Natural killer cell (primary cell): Measurements from ENCODE around the gene EHD4. TPM values are rescaled to one million over a fixed set of nuclear protein-coding genes. Genes with fewer than 3 reads are reported as not detected.
A peak's percentile ranks its signal among the peaks of the same experiment; 100 is the strongest.

Source experiments
- ATAC-seq, 3 donors: fragments of 150-1000 bp in 2 of 3; fragments of 200-7000 bp in 1 of 3; cut with Tn5 transposase; 1 replicate in 1 of 3; 2 replicates in 2 of 3; pipeline ENCODE4 v1.10.0; 2021; ENCODE audit warnings: mild to moderate bottlenecking in 2 of 3, moderate library complexity in 2 of 3
- DNase-seq, 2 donors: peaks; one replicate each; pipeline versions ENCODE4 v3.0.0 to v3.0.0-alpha.2; 2013 to 2021; ENCODE audit warnings: mixed read lengths in 1 of 2
- H3K27ac ChIP-seq: one replicate; pipeline ENCODE4 v1.5.1; 2013; ENCODE audit warnings: mild to moderate bottlenecking, low read length
- H3K27me3 ChIP-seq: one replicate; pipeline ENCODE4 v1.6.1; 2013; ENCODE audit warnings: low read length; ENCODE audit not compliant: control insufficient read depth, insufficient read depth
- H3K36me3 ChIP-seq: one replicate; pipeline ENCODE4 v1.6.1; 2013; ENCODE audit warnings: low read length; ENCODE audit not compliant: control insufficient read depth, insufficient read depth
- H3K4me1 ChIP-seq: one replicate; pipeline ENCODE4 v1.6.1; 2013; ENCODE audit warnings: low read length; ENCODE audit not compliant: control insufficient read depth, insufficient read depth
- H3K4me3 ChIP-seq: one replicate; pipeline ENCODE4 v1.5.1; 2013; ENCODE audit warnings: low read length
- H3K9me3 ChIP-seq: one replicate; pipeline ENCODE4 v1.6.1; 2013; ENCODE audit warnings: low read length; ENCODE audit not compliant: control insufficient read depth, insufficient read depth
- H3K27ac Mint-ChIP-seq, 2 donors: one replicate each; pipeline ENCODE4 v1.8.0; 2022; ENCODE audit warnings: mild to moderate bottlenecking in 2 of 2, mixed read lengths in 2 of 2, moderate library complexity in 1 of 2
- H3K27me3 Mint-ChIP-seq, 2 donors: one replicate each; pipeline ENCODE4 v1.8.0; 2022; ENCODE audit warnings: low read depth in 2 of 2, mixed read lengths in 2 of 2
- H3K36me3 Mint-ChIP-seq: one replicate; pipeline ENCODE4 v1.8.0; 2022; ENCODE audit warnings: mixed read lengths
- H3K4me1 Mint-ChIP-seq, 2 donors: one replicate each; pipeline ENCODE4 v1.8.0; 2022; ENCODE audit warnings: mixed read lengths in 2 of 2
- H3K4me3 Mint-ChIP-seq: one replicate; pipeline ENCODE4 v1.8.0; 2022; ENCODE audit warnings: mild to moderate bottlenecking, moderate library complexity, mixed read lengths
- H3K9me3 Mint-ChIP-seq, 2 donors: one replicate each; pipeline ENCODE4 v1.8.0; 2022; ENCODE audit warnings: mixed read lengths in 2 of 2
- CTCF ChIP-seq: fragments of 200-600 bp; IDR thresholded peaks from one replicate; pipeline ENCODE4 v1.8.0; 2022; ENCODE audit warnings: antibody characterized with exemption
- WGBS: methylation state at CpG from one replicate; pipeline ENCODE4 v1.1.7; 2013; ENCODE audit warnings: missing lambda C conversion rate; ENCODE audit not compliant: insufficient coverage; 5-methylcytosine and 5-hydroxymethylcytosine counted together
- intact Hi-C: fragments of 100-400 bp; cut with micrococcal nuclease; formaldehyde crosslinking; loops from one replicate; pipeline ENCODE4 v1.14.2; 2022
- total RNA-seq, 4 donors: library from RNA; stranded (reverse); fragments of 120-200 nt in 1 of 4; gene quantifications; one replicate each; pipeline versions ENCODE4 v1.2.3 to v1.2.4, GENCODE V29; 2013 to 2022

EHD4 gene
- total RNA-seq, 3 donors from 2014 or later (not counting 1 experiment from before 2014, with no cell fraction given) = 28.4 to 34.6 (median 31.7) TPM

GRCh38 chr15:41954036-41954435 lies 18.3 kb downstream of the EHD4 start:
- no peak overlapping the region for H3K27ac Mint-ChIP-seq
- H3K36me3 Mint-ChIP-seq = no peaks in the 10 kb centered on the region
- TF ChIP-seq CTCF = no peak
- Histone ChIP-seq H3K4me1 (no peaks in the 10 kb centered on the region), H3K9me3 (no peaks in the 10 kb centered on the region), H3K27ac (no peak overlapping the region), H3K36me3 (peaks cover 14% of the 10 kb centered on the region), H3K4me3 (no peak overlapping the region), H3K27me3 (no peaks in the 10 kb centered on the region)
- no peak overlapping the region for H3K4me3 Mint-ChIP-seq
- H3K4me1 Mint-ChIP-seq = peaks cover 0 to 4% of the 10 kb centered on the region in 2 donors
- intact Hi-C loops = no loop called here
- DNase-seq (no peak), ATAC-seq (no peak)
- H3K27me3 Mint-ChIP-seq = no peaks in the 10 kb centered on the region
- WGBS = 92% methylated on average over 6 of the region's 6 CpGs
- no peaks in the 10 kb centered on the region for H3K9me3 Mint-ChIP-seq

DNA sequence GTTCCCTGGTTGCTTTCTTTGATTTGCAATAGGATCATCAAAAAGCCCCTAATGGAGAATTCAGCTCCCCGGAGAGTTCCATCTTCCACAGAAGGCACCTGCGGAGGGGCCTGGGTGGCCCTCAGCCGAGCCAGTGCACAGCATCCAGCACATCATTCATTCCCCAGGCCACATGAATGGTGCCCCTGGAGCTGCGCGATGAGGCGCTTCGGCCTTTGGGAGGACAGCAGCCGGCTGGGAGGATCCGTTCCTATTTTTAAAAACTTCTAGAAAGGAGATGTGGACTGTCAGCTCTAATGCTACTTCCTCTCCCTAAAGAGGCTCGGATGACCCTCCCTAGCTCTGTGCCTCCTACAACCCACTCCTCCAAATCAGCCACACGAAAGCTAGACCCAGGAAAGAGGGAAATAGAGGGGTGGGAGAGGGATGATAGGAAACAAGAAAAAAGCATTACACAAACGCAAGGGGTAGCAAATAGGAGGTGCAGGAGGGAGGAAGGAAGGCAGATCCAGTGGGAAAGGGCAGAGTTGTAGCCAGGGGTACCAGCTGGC lies 20.3 kb downstream of the EHD4 start:
- Mint-ChIP-seq H3K27ac (peak overlapping the region in 1 of 2 donors; percentile 14), H3K4me3 (no peak overlapping the region), H3K4me1 (no peaks in the 10 kb centered on the region), H3K9me3 (no peaks in the 10 kb centered on the region), H3K27me3 (no peaks in the 10 kb centered on the region), H3K36me3 (no peaks in the 10 kb centered on the region)
- ATAC-seq (no peak), DNase-seq (no peak)
- H3K27me3 ChIP-seq = no peaks in the 10 kb centered on the region
- H3K27ac ChIP-seq = no peak overlapping the region
- H3K4me1 ChIP-seq = no peaks in the 10 kb centered on the region
- H3K4me3 ChIP-seq = no peak overlapping the region
- intact Hi-C loops = no loop called here
- no peak for TF ChIP-seq CTCF
- WGBS = 97% methylated on average over 11 of the region's 12 CpGs
- peaks cover 14% of the 10 kb centered on the region for H3K36me3 ChIP-seq
- no peaks in the 10 kb centered on the region for H3K9me3 ChIP-seq

DNA sequence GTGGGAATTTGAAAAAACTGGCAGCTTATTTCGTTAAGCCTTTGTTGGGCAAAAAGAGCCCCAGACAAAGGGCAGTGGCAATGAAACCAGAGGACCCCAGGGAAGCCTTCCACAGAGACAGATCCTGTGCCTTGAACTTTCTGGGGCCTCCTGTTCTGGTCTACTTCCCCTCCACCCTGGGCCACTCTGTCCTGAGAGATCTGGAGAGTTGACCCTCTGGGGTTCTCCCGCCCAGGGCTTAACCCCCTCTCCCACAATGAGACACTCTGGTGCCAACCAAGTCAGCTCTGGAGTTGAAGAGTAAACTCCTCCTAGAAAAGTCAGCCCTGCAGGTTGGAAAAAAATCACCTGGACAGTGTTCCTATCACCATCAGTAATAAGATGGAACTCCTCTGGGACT lies 20.8 kb downstream of the EHD4 start:
- no peak for ATAC-seq
- Mint-ChIP-seq H3K36me3 (no peaks in the 10 kb centered on the region), H3K27ac (no peak overlapping the region), H3K9me3 (no peaks in the 10 kb centered on the region), H3K4me1 (no peaks in the 10 kb centered on the region), H3K4me3 (no peak overlapping the region), H3K27me3 (no peaks in the 10 kb centered on the region)
- Histone ChIP-seq H3K27me3 (no peaks in the 10 kb centered on the region), H3K4me1 (no peaks in the 10 kb centered on the region), H3K36me3 (peaks cover 14% of the 10 kb centered on the region), H3K27ac (no peak overlapping the region), H3K4me3 (no peak overlapping the region), H3K9me3 (no peaks in the 10 kb centered on the region)
- TF ChIP-seq CTCF = no peak
- no peak for DNase-seq
- WGBS = 83% methylated on average over 2 of the region's 2 CpGs
- intact Hi-C loops = no loop called here

- WGBS = 89% methylated on average over 5 of the region's 5 CpGs
Observed at GRCh38 chr15:41950489-41950888, 21.9 kb downstream of the EHD4 start.

More at GRCh38 chr15:41950489-41950888, 21.9 kb downstream of the EHD4 start:
- Histone ChIP-seq H3K27me3 (no peaks in the 10 kb centered on the region), H3K36me3 (peaks cover 14% of the 10 kb centered on the region), H3K4me1 (no peaks in the 10 kb centered on the region), H3K9me3 (no peaks in the 10 kb centered on the region), H3K4me3 (no peak overlapping the region), H3K27ac (no peak overlapping the region)
- TF ChIP-seq CTCF = no peak
- DNase-seq = no peak
- no peak overlapping the region for H3K4me3 Mint-ChIP-seq
- H3K9me3 Mint-ChIP-seq = no peaks in the 10 kb centered on the region
- intact Hi-C loops = no loop called here
- H3K36me3 Mint-ChIP-seq = no peaks in the 10 kb centered on the region
- no peak overlapping the region for H3K27ac Mint-ChIP-seq
- ATAC-seq = peak in 1 of 3 donors; percentile 14
- no peaks in the 10 kb centered on the region for H3K4me1 Mint-ChIP-seq
- no peaks in the 10 kb centered on the region for H3K27me3 Mint-ChIP-seq
